PC-3 (cell line): ENCODE measurements around the gene GPR108. TPM values are rescaled to one million over a fixed set of nuclear protein-coding genes. Genes with fewer than 3 reads are reported as not detected.

Experiments
- ATAC-seq: fragments of 200-7000 bp; cut with Tn5 transposase; 2 replicates; pipeline ENCODE4 v1.9.1; 2020; ENCODE audit warnings: mild to moderate bottlenecking, moderate library complexity
- BruUV-seq: library from RNA; stranded (reverse); fragments of 400-500 nt; replicated peaks from 2 replicates; lab custom pipeline; 2021; lab: Mats Ljungman, UMichigan
- CTCF ChIA-PET: fragments of 300-600 bp; sonication (Branson Sonifier 250); formaldehyde crosslinking; loops from one replicate; lab custom pipeline; 2022; ENCODE audit warnings: antibody characterized with exemption; lab: Charles Lee
- POLR2A ChIA-PET: fragments of 300-600 bp; sonication (Branson Sonifier 250); formaldehyde crosslinking; loops from one replicate; lab custom pipeline; 2022; ENCODE audit warnings: antibody characterized with exemption; ENCODE audit not compliant: unreplicated experiment; lab: Charles Lee
- DNase-seq: peaks from one replicate; pipeline ENCODE4 v3.0.0-alpha.2; 2015
- H2AFZ ChIP-seq: fragments of 300-600 bp; sonication (generic); 2 replicates; pipeline ENCODE4 v1.6.0; 2016; ENCODE audit warnings: antibody characterized with exemption, low read length
- H3F3A ChIP-seq: fragments of 300-600 bp; sonication (generic); one replicate; pipeline ENCODE4 v1.6.0; 2017; ENCODE audit warnings: antibody characterized with exemption, low read length, control low read depth, mild to moderate bottlenecking; ENCODE audit not compliant: unreplicated experiment
- H3K27ac ChIP-seq: fragments of 300-600 bp; sonication (generic); 2 replicates; pipeline ENCODE4 v1.5.1; 2016; ENCODE audit warnings: mild to moderate bottlenecking, low read length
- H3K27me3 ChIP-seq: fragments of 300-600 bp; sonication (generic); 2 replicates; pipeline ENCODE4 v1.6.1; 2016; ENCODE audit warnings: low read length, mixed read lengths
- H3K36me3 ChIP-seq: fragments of 300-600 bp; sonication (generic); 2 replicates; pipeline ENCODE4 v1.6.1; 2016; ENCODE audit warnings: low read depth, mixed run types, low read length, mixed read lengths
- H3K4me1 ChIP-seq: fragments of 300-600 bp; sonication (generic); 2 replicates; pipeline ENCODE4 v1.5.1; 2016; ENCODE audit warnings: low read length; ENCODE audit not compliant: insufficient read depth
- H3K4me2 ChIP-seq: fragments of 300-600 bp; sonication (generic); 2 replicates; pipeline ENCODE4 v1.6.0; 2016; ENCODE audit warnings: low read length
- H3K4me3 ChIP-seq: fragments of 300-600 bp; sonication (generic); 2 replicates; pipeline ENCODE4 v1.5.1; 2016; ENCODE audit warnings: mild to moderate bottlenecking, low read length, mixed read lengths
- H3K79me2 ChIP-seq: fragments of 300-600 bp; sonication (generic); 2 replicates; pipeline ENCODE4 v1.6.1; 2017; ENCODE audit warnings: low read length, mixed read lengths
- H3K9ac ChIP-seq: fragments of 300-600 bp; sonication (generic); 2 replicates; pipeline ENCODE4 v1.6.0; 2016; ENCODE audit warnings: mild to moderate bottlenecking, low read length
- H3K9me2 ChIP-seq: fragments of 300-600 bp; sonication (generic); replicated peaks from 2 replicates; pipeline ENCODE4 v1.6.1; 2016; ENCODE audit warnings: mixed run types, low read length, mixed read lengths
- H3K9me3 ChIP-seq: fragments of 300-600 bp; sonication (generic); 2 replicates; pipeline ENCODE4 v1.6.1; 2016; ENCODE audit warnings: low read length, mixed read lengths
- H4K20me1 ChIP-seq: fragments of 300-600 bp; sonication (generic); 2 replicates; pipeline ENCODE4 v1.6.1; 2016; ENCODE audit warnings: low read length, mixed read lengths
- EZH2 ChIP-seq: fragments of 300-600 bp; sonication (generic); IDR thresholded peaks from one replicate; pipeline ENCODE4 v1.6.1; 2017; ENCODE audit warnings: antibody characterized with exemption, mild to moderate bottlenecking, low read length; ENCODE audit not compliant: unreplicated experiment
- EZH2phosphoT487 ChIP-seq: fragments of 300-600 bp; sonication (generic); IDR thresholded peaks from 2 replicates; pipeline ENCODE4 v1.6.1; 2018; ENCODE audit warnings: mild to moderate bottlenecking, antibody characterized with exemption, low read length, borderline replicate concordance
- intact Hi-C: fragments of 100-400 bp; cut with micrococcal nuclease; formaldehyde crosslinking; loops from 2 replicates; pipeline ENCODE4 v1.9.0; 2023
- total RNA-seq: library from RNA; depleted of rRNA; stranded (reverse); fragments of >200 nt; gene quantifications from 2 replicates; pipeline ENCODE4 v1.2.3, GENCODE V29; 2014
- TF ChIP-seq, protein P1 (sequence below): fragments of 300-600 bp; sonication (generic); conservative IDR thresholded peaks from 2 replicates; pipeline ENCODE4 v1.5.1; 2017; ENCODE audit warnings: antibody characterized with exemption, low read depth, mild to moderate bottlenecking, low read length

GPR108 gene
- total RNA-seq, 1 experiment from 2014 or later: 78.7 TPM

- Histone ChIP-seq H3K4me2 (peak overlapping the region; percentile 93), H3K9me2 (no peaks in the 10 kb centered on the region), H3K9me3 (no peaks in the 10 kb centered on the region), H3K36me3 (no peaks in the 10 kb centered on the region), H3K9ac (no peak overlapping the region), H3K4me1 (peaks cover 21% of the 10 kb centered on the region), H3F3A (no peaks in the 10 kb centered on the region), H3K27ac (no peak overlapping the region), H2AFZ (no peak overlapping the region), H3K4me3 (peak overlapping the region; percentile 83), H4K20me1 (no peaks in the 10 kb centered on the region), H3K79me2 (peaks cover 20% of the 10 kb centered on the region), H3K27me3 (no peaks in the 10 kb centered on the region)
- ATAC-seq (no peak), DNase-seq (no peak)
- POLR2A ChIA-PET: no interaction called here
- no TSS peak for BruUV-seq
- intact Hi-C loops: loop anchor here (5.0 kb wide), 1 partner anchor 123 kb away; no protein-coding TSS in a partner anchor
- TF ChIP-seq EZH2phosphoT487 (no peak), EZH2 (no peak)
- TF ChIP-seq, protein P1, sequence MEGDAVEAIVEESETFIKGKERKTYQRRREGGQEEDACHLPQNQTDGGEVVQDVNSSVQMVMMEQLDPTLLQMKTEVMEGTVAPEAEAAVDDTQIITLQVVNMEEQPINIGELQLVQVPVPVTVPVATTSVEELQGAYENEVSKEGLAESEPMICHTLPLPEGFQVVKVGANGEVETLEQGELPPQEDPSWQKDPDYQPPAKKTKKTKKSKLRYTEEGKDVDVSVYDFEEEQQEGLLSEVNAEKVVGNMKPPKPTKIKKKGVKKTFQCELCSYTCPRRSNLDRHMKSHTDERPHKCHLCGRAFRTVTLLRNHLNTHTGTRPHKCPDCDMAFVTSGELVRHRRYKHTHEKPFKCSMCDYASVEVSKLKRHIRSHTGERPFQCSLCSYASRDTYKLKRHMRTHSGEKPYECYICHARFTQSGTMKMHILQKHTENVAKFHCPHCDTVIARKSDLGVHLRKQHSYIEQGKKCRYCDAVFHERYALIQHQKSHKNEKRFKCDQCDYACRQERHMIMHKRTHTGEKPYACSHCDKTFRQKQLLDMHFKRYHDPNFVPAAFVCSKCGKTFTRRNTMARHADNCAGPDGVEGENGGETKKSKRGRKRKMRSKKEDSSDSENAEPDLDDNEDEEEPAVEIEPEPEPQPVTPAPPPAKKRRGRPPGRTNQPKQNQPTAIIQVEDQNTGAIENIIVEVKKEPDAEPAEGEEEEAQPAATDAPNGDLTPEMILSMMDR: no peak
- CTCF ChIA-PET: interaction anchor here (0.5 kb wide), 1 partner anchor 121 kb away, joined by 3 read pairs; no protein-coding TSS in a partner anchor
These were observed 2.0 kb downstream of the GPR108 start for GRCh38 chr19:6735181-6735911.

GRCh38 chr19:6734096-6734696 lies 3.2 kb downstream of the GPR108 start:
- Histone ChIP-seq H3K4me2 (no peak overlapping the region), H3K9me3 (no peaks in the 10 kb centered on the region), H3K36me3 (no peaks in the 10 kb centered on the region), H3K27me3 (no peaks in the 10 kb centered on the region), H3F3A (no peaks in the 10 kb centered on the region), H3K79me2 (peaks cover 12% of the 10 kb centered on the region), H3K4me1 (peaks cover 20% of the 10 kb centered on the region), H4K20me1 (no peaks in the 10 kb centered on the region), H3K9me2 (no peaks in the 10 kb centered on the region), H3K9ac (no peak overlapping the region), H2AFZ (no peak overlapping the region), H3K4me3 (no peak overlapping the region), H3K27ac (no peak overlapping the region)
- ChIA-PET POLR2A (no interaction called here), CTCF (no interaction called here)
- ATAC-seq (no peak), DNase-seq (no peak)
- TF ChIP-seq EZH2phosphoT487 (no peak), EZH2 (no peak)
- TF ChIP-seq, protein P1: no peak
- no TSS peak for BruUV-seq
- intact Hi-C loops: no loop called here
